HepG2 (cell line): ENCODE data around the gene P4HTM. TPM values are rescaled to one million over a fixed set of nuclear protein-coding genes. Genes with fewer than 3 reads are reported as not detected.

Experiments used
- AGO1 ChIP-seq: fragments of 200-400 bp; formaldehyde crosslinking; IDR thresholded peaks from 2 replicates; pipeline ENCODE4 v1.6.1; 2017; ENCODE audit warnings: mild to moderate bottlenecking, low read depth, low read length, moderate library complexity; ENCODE audit not compliant: poor library complexity, severe bottlenecking
- ARID4A ChIP-seq: sonication (generic); formaldehyde crosslinking; IDR thresholded peaks from 2 replicates; pipeline ENCODE4 v1.5.0; 2020; ENCODE audit warnings: mild to moderate bottlenecking, missing genetic modification reagents, borderline replicate concordance
- GMEB1 ChIP-seq: sonication (generic); formaldehyde crosslinking; IDR thresholded peaks from 2 replicates; pipeline ENCODE4 v1.5.1; 2020; ENCODE audit warnings: missing genetic modification reagents, mild to moderate bottlenecking, borderline replicate concordance
- PBX3 ChIP-seq: sonication (generic); formaldehyde crosslinking; IDR thresholded peaks from 2 replicates; pipeline ENCODE4 v1.8.1; 2023; ENCODE audit warnings: missing genetic modification reagents, inconsistent platforms, borderline replicate concordance
- TERF1 ChIP-seq: sonication (generic); formaldehyde crosslinking; IDR thresholded peaks from 2 replicates; pipeline ENCODE4 v1.8.0; 2022; ENCODE audit warnings: mild to moderate bottlenecking, missing genetic modification reagents, moderate library complexity
- ZBTB46 ChIP-seq: sonication (generic); formaldehyde crosslinking; IDR thresholded peaks from 2 replicates; pipeline ENCODE4 v1.4.0; 2020; ENCODE audit warnings: mild to moderate bottlenecking, missing genetic modification reagents, borderline replicate concordance
- ZBTB49 ChIP-seq: sonication (generic); formaldehyde crosslinking; IDR thresholded peaks from 2 replicates; pipeline ENCODE4 v1.4.0; 2020; ENCODE audit warnings: missing genetic modification reagents, borderline replicate concordance
- ZNF33B ChIP-seq: sonication (generic); formaldehyde crosslinking; IDR thresholded peaks from 2 replicates; pipeline ENCODE4 v1.5.1; 2020; ENCODE audit warnings: mild to moderate bottlenecking, missing genetic modification reagents
- ZNF580 ChIP-seq: IDR thresholded peaks from 2 replicates; pipeline ENCODE4 v1.6.1; 2016; ENCODE audit warnings: low read depth, borderline replicate concordance
- ZNF615 ChIP-seq: sonication (generic); formaldehyde crosslinking; IDR thresholded peaks from 2 replicates; pipeline ENCODE4 v1.5.0; 2020; ENCODE audit warnings: mild to moderate bottlenecking, missing genetic modification reagents, borderline replicate concordance
- ZNF775 ChIP-seq: sonication (generic); formaldehyde crosslinking; IDR thresholded peaks from 2 replicates; pipeline ENCODE4 v1.4.0; 2020; ENCODE audit warnings: missing genetic modification reagents, mild to moderate bottlenecking, moderate library complexity, borderline replicate concordance
- polyA plus RNA-seq, 8 experiments: library from polyadenylated mRNA; depleted of rRNA in 3 of 8; stranded (reverse) in 7 of 8; unstranded in 1 of 8; fragments of >200 nt; fragmentation: Illumina TruSeq in 4 of 8; extraction: Trizol in 4 of 8; gene quantifications; 2 replicates each; pipeline versions ENCODE4 v1.2.1 to v1.2.3, GENCODE V29; 2011 to 2016; ENCODE audit warnings: low read depth in 4 of 8, missing spikeins in 1 of 8, mixed read lengths in 1 of 8; ENCODE audit not compliant: insufficient read depth in 1 of 8
- total RNA-seq, 5 experiments: library from RNA; depleted of rRNA; stranded (reverse); fragments of >200 nt; fragmentation: Illumina TruSeq; extraction: Trizol; gene quantifications; 2 replicates each; pipeline ENCODE4 v1.2.3, GENCODE V29; 2016; ENCODE audit warnings: low read depth in 1 of 5

Gene P4HTM
- total and polyA plus RNA-seq, 2 of the 13 experiments (the other 11 are each of a cell fraction or from before 2014, with no cell fraction given), result 0.01 TPM; not detected in 1

- peak; percentile 96 for TF ChIP-seq ARID4A (CRISPR knock-in tag)
- TF ChIP-seq ZNF33B (CRISPR knock-in tag), result peak; percentile 94; the same call in 1 of the 2 replicates
- TF ChIP-seq GMEB1, result peak; percentile 100
- TF ChIP-seq ZNF615 (CRISPR knock-in tag), result peak; percentile 84; the same call in 1 of the 2 replicates
- no peak for TF ChIP-seq TERF1 (CRISPR knock-in tag)
- no peak for TF ChIP-seq ZNF775 (CRISPR knock-in tag)
- TF ChIP-seq PBX3 (CRISPR knock-in tag), result peak; percentile 82
- peak; percentile 98 for TF ChIP-seq AGO1
- peak; percentile 80; the same call in 1 of the 2 replicates for TF ChIP-seq ZNF580 (CRISPR knock-in tag)
- TF ChIP-seq ZBTB46 (CRISPR knock-in tag), result no peak
- no peak for TF ChIP-seq ZBTB49 (CRISPR knock-in tag)
These were observed 38.9 kb downstream of the P4HTM start, which contains the start of gene IMPDH2 (continued) for GRCh38 chr3:49028673-49029562.
